GM19455 (cell line): ENCODE results near the gene APBB2.

Source experiments
- ATAC-seq: cut with Tn5 transposase; IDR thresholded peaks from one replicate; pipeline ENCODE4 v1.9.1; 2021; ENCODE audit not compliant: unreplicated experiment

The APBB2 gene

GRCh38 chr4:40789771-40790170 lies 424.6 kb downstream of the APBB2 start:
- ATAC-seq, result no peak

- ATAC-seq, result no peak
These were observed 425.3 kb downstream of the APBB2 start for GRCh38 chr4:40789031-40789430.

DNA sequence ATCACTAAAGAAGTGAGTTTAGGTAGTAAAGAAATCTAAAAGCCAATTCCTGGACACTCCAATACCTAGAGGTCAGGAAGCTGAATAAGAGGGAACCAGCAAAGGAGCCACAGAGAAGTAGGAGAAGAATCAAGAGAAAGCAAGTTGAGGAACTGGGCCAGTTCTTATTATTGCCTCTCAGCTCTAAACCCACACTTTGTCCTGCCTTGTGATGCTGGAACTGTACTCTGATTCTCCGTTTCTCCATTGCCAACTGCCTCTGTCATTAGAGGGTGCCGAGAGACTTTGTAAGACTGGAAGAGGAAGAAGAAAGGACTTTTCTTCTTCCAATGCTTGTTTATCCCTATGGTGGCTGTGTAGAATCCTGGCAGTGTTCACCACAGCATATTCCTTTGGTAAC lies 426.0 kb downstream of the APBB2 start:
- ATAC-seq, result no peak

DNA sequence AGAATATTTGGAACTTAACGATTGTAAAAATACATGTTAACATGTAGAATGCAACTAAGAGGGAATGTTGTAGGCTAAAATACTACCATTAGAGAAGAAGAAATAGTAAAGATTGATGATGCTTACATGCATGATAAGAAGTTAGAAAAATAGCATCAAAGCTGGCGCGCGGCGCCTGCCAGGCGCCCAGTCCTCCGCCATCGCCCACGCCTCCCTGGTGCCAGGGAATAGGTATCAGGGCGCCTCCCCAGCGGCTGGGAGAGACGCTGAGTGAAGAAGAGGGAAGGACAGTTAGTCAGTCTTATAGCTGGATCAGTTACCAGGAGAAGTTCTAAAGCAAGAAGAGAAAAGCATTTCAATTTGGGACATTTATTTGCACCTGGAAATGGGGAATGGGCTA lies 428.6 kb downstream of the APBB2 start:
- no peak for ATAC-seq

GRCh38 chr4:40782876-40783275 lies 431.5 kb downstream of the APBB2 start:
- no peak for ATAC-seq

DNA sequence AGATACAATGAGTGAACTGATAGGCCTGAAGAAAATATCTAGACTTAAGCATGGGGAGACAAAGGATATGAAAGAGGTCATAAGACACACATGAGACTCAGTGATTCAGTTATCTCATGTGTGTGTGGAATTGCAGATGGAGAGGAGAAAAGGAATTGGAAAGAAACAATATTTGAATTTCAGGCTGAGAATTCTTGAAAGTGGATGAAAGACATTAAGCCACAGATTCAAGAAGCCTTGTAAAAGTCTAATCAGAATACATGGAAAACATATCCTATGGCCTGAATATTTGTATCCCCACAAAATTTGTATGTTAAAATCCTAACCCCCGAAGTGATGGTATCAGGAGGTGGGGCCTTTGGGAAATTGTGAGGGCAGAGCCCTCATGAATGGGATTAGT lies 436.3 kb downstream of the APBB2 start:
- ATAC-seq, result no peak

- ATAC-seq, result no peak
These were observed 445.1 kb downstream of the APBB2 start for GRCh38 chr4:40769266-40769665.

DNA sequence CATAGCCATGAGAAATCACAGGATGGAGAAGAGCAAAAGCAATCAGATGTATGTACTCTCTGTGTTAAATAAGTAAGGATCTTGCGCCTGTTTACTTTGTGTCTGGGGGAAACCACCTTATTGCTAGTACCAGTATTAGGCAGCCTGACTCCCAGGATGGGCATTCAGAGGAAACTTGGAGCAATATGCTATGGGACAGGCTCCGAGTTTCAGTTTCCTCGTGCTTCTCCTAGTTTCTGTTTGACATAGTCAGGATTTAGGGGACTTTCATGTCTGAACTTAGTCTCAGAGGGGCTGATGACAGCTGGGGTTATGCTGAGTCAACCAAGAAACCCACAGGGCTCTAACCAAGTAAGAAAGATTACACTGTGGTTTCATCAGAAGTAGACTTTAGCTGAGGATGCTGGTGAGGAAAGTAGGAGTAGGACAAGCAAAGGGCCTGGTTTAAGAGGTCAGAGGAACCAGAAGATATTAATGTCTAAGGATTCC lies 451.1 kb downstream of the APBB2 start:
- ATAC-seq, result peak; percentile 99
